GM19372 (cell line): ENCODE results near the gene TOM1.
A peak's percentile ranks its signal among the peaks of the same experiment; 100 is the strongest.

Experiments used
- ATAC-seq: cut with Tn5 transposase; IDR thresholded peaks from one replicate; pipeline ENCODE4 v1.9.1; 2021; ENCODE audit warnings: mild to moderate bottlenecking, low read depth, moderate library complexity; ENCODE audit not compliant: unreplicated experiment

The TOM1 gene

DNA sequence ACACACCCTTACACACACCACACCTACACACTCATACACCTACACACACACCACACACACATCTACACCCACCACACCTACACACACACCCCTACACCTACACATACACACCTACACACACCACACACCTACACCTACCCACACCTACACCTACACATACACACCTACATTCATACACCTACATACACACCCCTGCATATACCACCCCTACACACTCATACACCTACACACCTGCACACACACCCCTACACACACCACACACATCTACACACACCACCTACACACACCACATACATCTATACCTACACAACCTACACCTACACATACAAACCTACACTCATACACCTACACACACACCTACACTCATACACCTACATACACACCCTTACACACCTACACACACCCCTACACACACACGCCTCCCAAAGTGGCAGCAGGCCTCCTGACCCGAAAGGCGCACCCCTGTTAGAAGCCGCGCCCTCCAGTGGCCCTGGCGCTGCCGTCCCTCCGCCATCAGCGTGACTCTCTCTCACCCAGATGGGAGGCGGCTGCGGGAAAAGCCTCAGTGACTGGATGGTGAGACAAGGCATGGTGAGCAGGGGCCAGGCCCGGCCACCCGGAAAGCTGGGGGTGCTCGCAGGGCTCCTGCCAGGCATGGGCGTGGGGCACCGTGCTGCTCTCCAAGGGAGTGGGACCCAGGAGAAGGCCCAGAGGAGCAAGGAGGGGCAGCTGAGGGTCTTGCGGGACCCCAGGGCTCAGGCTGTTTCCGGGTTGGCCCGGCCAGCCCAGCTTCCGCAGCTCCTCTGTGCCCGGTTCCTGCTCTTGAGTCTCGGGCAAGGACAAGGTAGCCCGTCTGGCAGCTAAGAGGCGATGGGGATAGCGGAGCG is 44.2 kb downstream of the TOM1 start:
- ATAC-seq: no peak

GRCh38 chr22:35344956-35345690 is 45.4 kb downstream of the TOM1 start:
- ATAC-seq: no peak

GRCh38 chr22:35345808-35346505 is 46.3 kb downstream of the TOM1 start:
- ATAC-seq: no peak

- ATAC-seq: no peak
These were observed 47.0 kb downstream of the TOM1 start for GRCh38 chr22:35346596-35347220.

- no peak for ATAC-seq
These were observed 47.8 kb downstream of the TOM1 start for GRCh38 chr22:35347462-35347861.

DNA sequence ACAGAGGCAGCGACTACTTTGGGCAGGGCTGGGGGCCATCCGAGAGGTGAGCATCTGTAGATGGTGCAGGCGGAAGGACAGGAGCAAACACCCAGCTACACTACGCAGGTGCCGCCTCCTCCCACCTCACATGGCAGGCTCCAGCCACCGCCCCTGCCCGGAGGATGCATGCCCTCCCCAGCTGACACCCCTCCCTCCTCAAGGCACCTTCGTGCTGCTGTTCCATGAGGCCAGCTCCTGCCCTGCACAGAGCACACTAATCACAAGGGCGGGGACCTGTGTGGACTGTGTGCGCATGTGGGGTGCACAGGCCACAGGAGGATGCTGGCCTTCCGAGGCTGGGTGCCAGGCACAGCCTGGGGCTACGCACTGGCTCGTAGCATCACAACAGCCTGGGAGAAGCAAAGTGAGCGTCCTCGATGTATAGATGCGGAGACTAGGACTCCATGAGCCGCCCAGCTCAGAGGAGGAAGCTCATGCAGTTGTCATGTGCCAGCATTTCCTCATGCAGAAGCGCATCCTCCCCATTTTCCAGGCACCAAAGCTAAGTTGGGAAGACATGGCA is 48.4 kb downstream of the TOM1 start:
- ATAC-seq: no peak

DNA sequence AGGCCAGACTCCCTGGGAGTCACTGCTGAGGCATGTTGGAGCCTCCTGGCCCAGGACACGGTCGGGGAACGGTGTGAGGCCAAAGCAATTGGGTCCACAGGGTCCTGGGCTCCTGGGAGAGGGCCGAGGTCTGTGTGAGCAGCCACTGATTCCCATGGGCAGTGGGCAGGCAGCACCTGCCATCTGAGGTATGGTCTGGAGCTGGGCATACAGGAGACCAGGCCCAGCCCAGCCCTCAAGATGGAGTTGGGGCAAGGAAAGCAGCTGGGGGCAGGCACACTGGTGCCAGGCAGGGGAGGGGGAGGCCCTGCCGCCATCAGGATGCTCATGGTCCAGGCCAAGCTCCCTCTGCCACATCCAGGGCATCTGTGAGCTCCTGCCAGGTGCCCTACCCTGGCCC is 49.0 kb downstream of the TOM1 start:
- ATAC-seq: no peak

GRCh38 chr22:35349368-35349703 is 49.6 kb downstream of the TOM1 start:
- no peak for ATAC-seq

- no peak for ATAC-seq
These were observed 50.2 kb downstream of the TOM1 start for GRCh38 chr22:35349704-35350538.

DNA sequence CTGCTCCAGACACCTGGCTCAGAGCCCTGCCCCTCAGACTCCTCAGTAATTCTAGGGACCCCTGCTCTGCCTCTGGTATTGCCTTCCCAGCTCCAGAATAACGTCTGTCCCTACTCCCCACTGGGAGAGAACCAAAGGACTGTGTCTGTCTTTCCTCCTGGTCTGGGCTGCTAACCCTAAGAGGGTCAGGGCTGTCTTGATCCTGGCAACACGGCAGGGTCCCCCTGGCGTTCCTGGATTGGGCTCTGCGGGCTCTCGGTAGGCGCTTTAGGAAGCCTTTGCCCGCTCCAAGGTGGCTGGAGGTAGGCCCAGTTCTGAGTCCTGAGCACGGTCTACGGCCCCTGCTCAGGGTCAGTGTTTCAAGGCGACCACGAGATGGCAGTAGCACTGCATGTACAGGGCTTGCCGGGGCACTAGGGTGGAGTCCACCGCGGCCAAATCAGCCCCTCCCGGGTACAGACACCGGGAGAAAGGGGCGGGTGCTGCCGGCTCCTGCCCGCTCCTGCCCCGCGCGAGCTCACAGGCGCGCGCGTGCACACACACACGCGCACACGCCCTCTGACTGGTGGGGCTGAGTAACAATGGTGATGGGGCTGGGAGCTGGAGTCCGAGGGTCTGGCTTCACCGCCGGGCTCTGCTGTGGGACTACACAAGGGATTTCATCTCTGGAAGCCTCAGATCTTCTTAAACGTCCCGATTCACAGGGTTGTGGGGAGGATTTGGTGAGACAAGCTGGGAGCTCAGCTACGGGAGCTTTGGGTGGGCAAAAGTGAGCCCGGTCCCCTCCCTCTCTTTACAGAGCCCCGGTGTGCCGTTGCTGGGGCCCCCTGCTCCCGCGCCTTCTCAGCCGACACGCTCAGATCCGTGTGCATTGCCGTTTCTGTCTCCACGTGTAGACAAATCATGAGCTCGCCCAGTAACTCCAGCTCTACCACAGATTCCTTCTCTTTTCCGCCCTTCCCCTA is 51.1 kb downstream of the TOM1 start:
- ATAC-seq: peak; percentile 70

GRCh38 chr22:35352214-35353111 is 52.8 kb downstream of the TOM1 start:
- no peak for ATAC-seq

DNA sequence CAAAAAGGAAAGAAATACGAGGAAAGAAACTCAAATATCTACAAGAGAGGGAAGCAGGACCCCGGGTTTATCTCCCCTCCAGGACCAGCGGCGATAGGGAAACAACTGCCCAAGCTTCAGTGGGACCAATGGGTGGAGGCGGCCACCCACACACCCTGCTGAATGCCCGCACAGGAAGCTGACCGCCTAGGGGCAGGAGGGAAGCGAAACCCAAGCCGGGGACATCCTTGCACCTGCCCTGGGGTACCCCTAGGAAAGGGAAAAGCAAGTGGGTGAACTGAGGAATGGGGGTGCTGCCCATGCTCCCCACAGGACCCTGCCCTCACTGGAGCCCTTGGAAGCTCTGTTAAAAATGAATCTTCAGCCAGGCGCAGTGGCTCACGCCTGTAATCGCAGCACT is 53.6 kb downstream of the TOM1 start:
- ATAC-seq: no peak

- no peak for ATAC-seq
These were observed 54.4 kb downstream of the TOM1 start for GRCh38 chr22:35354068-35354467.

- ATAC-seq: no peak
These were observed 58.4 kb downstream of the TOM1 start for GRCh38 chr22:35357883-35358621.

GRCh38 chr22:35359380-35360065 is 59.8 kb downstream of the TOM1 start:
- ATAC-seq: no peak

DNA sequence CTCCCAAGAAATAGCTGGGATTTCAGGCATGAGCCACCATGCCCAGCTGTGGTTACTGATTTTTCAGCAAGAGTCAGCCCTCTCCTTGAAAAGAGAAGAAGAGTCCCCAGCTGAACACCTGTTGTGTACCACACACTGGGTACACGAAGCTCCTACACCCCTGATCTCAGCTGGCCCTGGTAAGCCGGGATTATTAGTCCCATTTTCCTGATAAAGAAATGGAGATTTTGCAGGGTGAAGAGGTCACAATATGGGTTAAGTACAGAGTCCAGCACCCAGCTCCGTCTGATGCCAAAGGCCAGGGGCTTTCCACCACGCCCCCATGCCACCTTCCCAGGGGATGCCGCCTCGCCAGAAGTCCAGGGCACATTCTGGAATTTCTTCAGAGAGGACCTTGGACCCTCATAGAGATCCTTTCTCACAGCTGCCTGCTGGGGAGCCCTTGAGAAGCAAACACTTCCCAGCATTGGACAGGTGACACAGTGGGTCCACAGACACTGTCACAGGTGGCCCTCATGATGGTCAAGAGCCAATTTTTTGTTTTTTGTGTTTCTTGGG is 61.4 kb downstream of the TOM1 start:
- ATAC-seq: no peak
